ENCODE data around the gene GP1BB.

GP1BB gene

DNA sequence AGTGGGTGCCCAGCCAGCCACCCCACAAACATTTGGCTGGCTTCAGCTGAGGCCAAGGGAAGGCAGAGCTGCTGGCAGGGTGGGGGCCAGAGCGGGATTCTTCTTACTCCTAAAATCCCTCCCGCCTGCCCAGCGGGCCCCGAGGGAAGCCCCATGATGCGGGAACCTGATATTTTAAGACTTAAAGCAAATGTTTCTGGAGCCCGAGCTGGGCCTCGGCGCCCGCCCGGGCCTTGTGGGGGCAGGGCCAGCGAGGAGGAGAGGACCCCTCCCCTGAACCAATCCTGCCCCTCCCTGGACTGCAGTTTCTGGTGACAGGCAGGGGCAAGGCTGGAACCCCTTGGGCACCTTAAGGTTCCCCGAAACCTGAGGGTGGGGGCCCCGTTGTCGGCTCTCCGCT lies 17.2 kb downstream of the GP1BB start:
- peaks cover 0 to 3% of the 10 kb centered on the region in 2 experiments for H3K4me1 ChIP-seq (ENCODE audit: control insufficient read depth in 1 of 2, insufficient read depth in 2 of 2, low read length in 2 of 2)
- DNase-seq = no peak
- H3K4ac ChIP-seq (ENCODE audit: low read depth, low read length) = no peak overlapping the region
- H2BK120ac ChIP-seq (ENCODE audit: insufficient read depth, low read length, poor library complexity) = no peak overlapping the region
- no peaks in the 10 kb centered on the region for H3K79me2 ChIP-seq (ENCODE audit: control insufficient read depth, insufficient read depth, low read length, poor library complexity)
- no peak overlapping the region for H3K27ac ChIP-seq (ENCODE audit: low read depth, low read length)
- no peak overlapping the region for H4K91ac ChIP-seq (ENCODE audit: low read depth, low read length)
- H3K18ac ChIP-seq (ENCODE audit: low read length) = no peak overlapping the region
- no CpG with 5 or more reads among the region's 15 CpGs for WGBS (ENCODE audit: extremely low coverage, insufficient coverage, insufficient read length)
- no peak overlapping the region for H2AFZ ChIP-seq (ENCODE audit: insufficient read depth, low read length, poor library complexity)
- H3K4me3 ChIP-seq (ENCODE audit: low read depth, low read length) = no peak overlapping the region
- H2BK12ac ChIP-seq (ENCODE audit: low read length) = no peak overlapping the region
- no peaks in the 10 kb centered on the region for H3K27me3 ChIP-seq (ENCODE audit: insufficient read depth, low read length)
- H4K8ac ChIP-seq (ENCODE audit: low read depth, low read length) = no peak overlapping the region
- peaks cover 2% of the 10 kb centered on the region for H3K9me3 ChIP-seq (ENCODE audit: insufficient read depth, low read depth, low read length)
- no peak overlapping the region for H3K9ac ChIP-seq (ENCODE audit: low read length)
- H4K12ac ChIP-seq (ENCODE audit: low read depth, low read length) = no peak overlapping the region
- H3K36me3 ChIP-seq (ENCODE audit: control insufficient read depth in 1 of 2, insufficient read depth in 2 of 2, low read length in 2 of 2) = no peaks in the 10 kb centered on the region
- H3K14ac ChIP-seq (ENCODE audit: low read length) = no peak overlapping the region
- H2BK5ac ChIP-seq (ENCODE audit: low read depth, low read length, poor library complexity) = no peak overlapping the region
- no peak overlapping the region for H3K23ac ChIP-seq (ENCODE audit: low read length)
- H2AK5ac ChIP-seq (ENCODE audit: low read length) = no peak overlapping the region
- peaks cover 3% of the 10 kb centered on the region for H3K79me1 ChIP-seq (ENCODE audit: low read length)
- H3K4me2 ChIP-seq (ENCODE audit: low read length) = no peak overlapping the region

DNA sequence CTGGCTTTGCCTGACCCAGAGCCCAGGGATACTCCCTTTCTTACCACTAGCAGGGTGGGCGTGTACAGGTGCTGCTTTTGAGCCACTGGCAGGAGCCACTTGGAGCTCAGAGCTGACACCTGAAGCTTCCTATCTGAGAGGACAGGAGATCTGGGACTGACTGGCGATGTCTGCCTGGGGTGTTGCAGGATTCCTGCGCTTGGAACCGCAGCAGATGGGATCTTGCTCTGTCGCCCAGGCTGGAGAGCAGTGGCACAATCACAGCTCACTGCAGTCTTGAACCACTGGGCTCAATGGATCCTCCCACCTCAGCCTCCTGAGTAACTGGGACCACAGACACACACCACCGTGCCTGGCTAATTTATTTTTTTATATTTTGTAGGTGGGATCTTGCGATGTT lies 17.7 kb downstream of the GP1BB start:
- no peaks in the 10 kb centered on the region for H3K36me3 ChIP-seq (ENCODE audit: control insufficient read depth in 1 of 2, insufficient read depth in 2 of 2, low read length in 2 of 2)
- no peak overlapping the region for H2BK12ac ChIP-seq (ENCODE audit: low read length)
- H3K79me2 ChIP-seq (ENCODE audit: control insufficient read depth, insufficient read depth, low read length, poor library complexity) = no peaks in the 10 kb centered on the region
- H4K91ac ChIP-seq (ENCODE audit: low read depth, low read length) = no peak overlapping the region
- H4K12ac ChIP-seq (ENCODE audit: low read depth, low read length) = no peak overlapping the region
- H3K4me3 ChIP-seq (ENCODE audit: low read depth, low read length) = no peak overlapping the region
- H3K4me2 ChIP-seq (ENCODE audit: low read length) = no peak overlapping the region
- no peak overlapping the region for H3K4ac ChIP-seq (ENCODE audit: low read depth, low read length)
- peaks cover 2 to 8% of the 10 kb centered on the region in 2 experiments for H3K4me1 ChIP-seq (ENCODE audit: control insufficient read depth in 1 of 2, insufficient read depth in 2 of 2, low read length in 2 of 2)
- no peaks in the 10 kb centered on the region for H3K27me3 ChIP-seq (ENCODE audit: insufficient read depth, low read length)
- no peak overlapping the region for H3K14ac ChIP-seq (ENCODE audit: low read length)
- H2BK5ac ChIP-seq (ENCODE audit: low read depth, low read length, poor library complexity) = no peak overlapping the region
- H3K9ac ChIP-seq (ENCODE audit: low read length) = no peak overlapping the region
- H3K18ac ChIP-seq (ENCODE audit: low read length) = no peak overlapping the region
- H3K9me3 ChIP-seq (ENCODE audit: insufficient read depth, low read depth, low read length) = peaks cover 2% of the 10 kb centered on the region
- no CpG with 5 or more reads among the region's 7 CpGs for WGBS (ENCODE audit: extremely low coverage, insufficient coverage, insufficient read length)
- peaks cover 5% of the 10 kb centered on the region for H3K79me1 ChIP-seq (ENCODE audit: low read length)
- H3K23ac ChIP-seq (ENCODE audit: low read length) = no peak overlapping the region
- no peak overlapping the region for H2AK5ac ChIP-seq (ENCODE audit: low read length)
- H3K27ac ChIP-seq (ENCODE audit: low read depth, low read length) = no peak overlapping the region
- no peak overlapping the region for H2BK120ac ChIP-seq (ENCODE audit: insufficient read depth, low read length, poor library complexity)
- no peak overlapping the region for H4K8ac ChIP-seq (ENCODE audit: low read depth, low read length)
- no peak for DNase-seq
- no peak overlapping the region for H2AFZ ChIP-seq (ENCODE audit: insufficient read depth, low read length, poor library complexity)

DNA sequence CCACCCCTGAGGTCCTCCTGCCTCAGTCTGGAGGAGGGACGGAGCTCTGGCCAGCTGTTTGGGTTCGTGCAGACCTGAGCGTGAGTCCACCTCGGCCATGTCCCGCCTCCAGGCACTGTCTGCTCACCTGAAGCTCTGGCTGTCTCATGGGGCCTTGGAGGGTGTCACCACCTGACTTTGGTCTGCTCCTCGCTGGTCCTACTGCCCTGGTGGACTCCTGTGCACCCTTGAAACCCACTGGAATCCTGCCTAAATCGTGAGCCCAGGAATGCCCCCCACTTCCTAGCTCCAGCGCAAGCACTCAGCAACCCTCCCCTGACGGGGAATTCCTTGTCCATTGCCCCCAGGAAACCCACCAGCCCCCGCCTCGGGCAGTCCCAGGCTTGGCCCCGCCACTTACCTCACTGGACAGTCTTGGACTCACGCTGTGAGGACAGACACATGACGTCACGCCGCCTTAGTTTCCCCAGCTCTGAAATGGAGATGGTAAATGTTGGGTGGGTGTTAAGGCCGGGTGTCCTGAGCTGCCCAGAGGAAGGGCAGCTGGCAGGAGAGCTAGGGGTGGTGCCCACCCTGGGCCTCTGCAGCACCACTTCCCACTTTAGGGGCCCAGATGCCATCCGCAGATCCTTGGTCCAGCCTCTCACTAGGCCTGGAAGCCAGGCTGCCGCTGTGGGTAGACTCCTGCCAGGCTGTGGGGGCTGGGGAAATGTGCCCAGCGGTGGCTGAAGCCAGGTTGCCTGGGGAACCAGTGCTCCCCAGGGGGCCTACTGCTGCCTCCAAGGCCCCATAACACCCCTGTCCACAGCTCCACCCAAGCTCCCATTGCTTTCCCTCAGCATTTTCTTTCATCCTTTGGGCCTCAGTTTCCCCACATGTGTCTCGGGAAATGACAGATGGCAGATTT lies 19.1 kb downstream of the GP1BB start:
- Histone ChIP-seq H3K18ac (ENCODE audit: low read length) (no peak overlapping the region), H3K4me1 (ENCODE audit: control insufficient read depth in 1 of 2, insufficient read depth in 2 of 2, low read length in 2 of 2) (peaks cover 8 to 10% of the 10 kb centered on the region in 2 experiments), H4K8ac (ENCODE audit: low read depth, low read length) (no peak overlapping the region), H3K36me3 (ENCODE audit: control insufficient read depth in 1 of 2, insufficient read depth in 2 of 2, low read length in 2 of 2) (no peaks in the 10 kb centered on the region), H3K4ac (ENCODE audit: low read depth, low read length) (no peak overlapping the region), H3K4me3 (ENCODE audit: low read depth, low read length) (no peak overlapping the region), H3K9me3 (ENCODE audit: insufficient read depth, low read depth, low read length) (peaks cover 2% of the 10 kb centered on the region), H2BK12ac (ENCODE audit: low read length) (no peak overlapping the region), H3K27ac (ENCODE audit: low read depth, low read length) (no peak overlapping the region), H2BK5ac (ENCODE audit: low read depth, low read length, poor library complexity) (no peak overlapping the region), H3K14ac (ENCODE audit: low read length) (no peak overlapping the region), H2BK120ac (ENCODE audit: insufficient read depth, low read length, poor library complexity) (no peak overlapping the region), H2AFZ (ENCODE audit: insufficient read depth, low read length, poor library complexity) (no peak overlapping the region), H2AK5ac (ENCODE audit: low read length) (no peak overlapping the region), H3K23ac (ENCODE audit: low read length) (no peak overlapping the region), H4K12ac (ENCODE audit: low read depth, low read length) (no peak overlapping the region), H4K91ac (ENCODE audit: low read depth, low read length) (no peak overlapping the region), H3K79me2 (ENCODE audit: control insufficient read depth, insufficient read depth, low read length, poor library complexity) (no peaks in the 10 kb centered on the region), H3K9ac (ENCODE audit: low read length) (no peak overlapping the region), H3K79me1 (ENCODE audit: low read length) (peaks cover 11% of the 10 kb centered on the region), H3K27me3 (ENCODE audit: insufficient read depth, low read length) (no peaks in the 10 kb centered on the region), H3K4me2 (ENCODE audit: low read length) (no peak overlapping the region)
- WGBS (ENCODE audit: extremely low coverage, insufficient coverage, insufficient read length) = no CpG with 5 or more reads among the region's 21 CpGs
- DNase-seq = no peak

DNA sequence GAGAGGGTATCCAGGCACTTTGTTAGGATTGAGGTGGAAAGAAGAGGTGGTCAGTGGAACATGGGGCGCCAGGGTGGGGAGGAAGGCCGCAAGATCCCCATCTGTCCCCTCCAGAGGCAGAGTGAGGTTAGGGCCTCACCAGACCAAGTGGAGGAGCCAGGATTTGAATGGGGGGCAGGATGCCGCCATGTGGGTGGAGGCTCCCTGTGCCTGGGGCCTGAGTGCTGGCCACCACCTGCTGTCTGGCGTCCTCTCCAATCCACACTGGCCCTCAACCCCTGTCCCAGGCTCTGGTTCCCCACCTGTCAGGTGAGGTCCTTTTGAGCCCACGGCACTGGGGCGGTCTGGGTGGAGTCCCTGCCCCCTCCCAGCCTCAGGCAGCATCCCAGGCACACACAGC lies 19.7 kb downstream of the GP1BB start:
- Histone ChIP-seq H3K9ac (ENCODE audit: low read length) (no peak overlapping the region), H4K8ac (ENCODE audit: low read depth, low read length) (no peak overlapping the region), H3K23ac (ENCODE audit: low read length) (no peak overlapping the region), H2BK120ac (ENCODE audit: insufficient read depth, low read length, poor library complexity) (no peak overlapping the region), H2BK12ac (ENCODE audit: low read length) (no peak overlapping the region), H2BK5ac (ENCODE audit: low read depth, low read length, poor library complexity) (no peak overlapping the region), H3K4me3 (ENCODE audit: low read depth, low read length) (no peak overlapping the region), H3K4me2 (ENCODE audit: low read length) (no peak overlapping the region), H2AFZ (ENCODE audit: insufficient read depth, low read length, poor library complexity) (no peak overlapping the region), H4K12ac (ENCODE audit: low read depth, low read length) (no peak overlapping the region), H3K79me1 (ENCODE audit: low read length) (peaks cover 11% of the 10 kb centered on the region), H3K18ac (ENCODE audit: low read length) (no peak overlapping the region), H3K4me1 (ENCODE audit: control insufficient read depth in 1 of 2, insufficient read depth in 2 of 2, low read length in 2 of 2) (peaks cover 8 to 10% of the 10 kb centered on the region in 2 experiments), H3K27ac (ENCODE audit: low read depth, low read length) (no peak overlapping the region), H2AK5ac (ENCODE audit: low read length) (no peak overlapping the region), H3K14ac (ENCODE audit: low read length) (no peak overlapping the region), H4K91ac (ENCODE audit: low read depth, low read length) (no peak overlapping the region), H3K27me3 (ENCODE audit: insufficient read depth, low read length) (no peaks in the 10 kb centered on the region), H3K79me2 (ENCODE audit: control insufficient read depth, insufficient read depth, low read length, poor library complexity) (no peaks in the 10 kb centered on the region), H3K36me3 (ENCODE audit: control insufficient read depth in 1 of 2, insufficient read depth in 2 of 2, low read length in 2 of 2) (no peaks in the 10 kb centered on the region), H3K4ac (ENCODE audit: low read depth, low read length) (no peak overlapping the region), H3K9me3 (ENCODE audit: insufficient read depth, low read depth, low read length) (peaks cover 2% of the 10 kb centered on the region)
- DNase-seq = no peak
- no CpG with 5 or more reads among the region's 6 CpGs for WGBS (ENCODE audit: extremely low coverage, insufficient coverage, insufficient read length)
